GM21619 (cell line): ENCODE measurements around the gene KBTBD13.
"Not testable (repeated sequence)": the region's sequence is repeated elsewhere in the genome, so short reads cannot be mapped to it uniquely, and the experiment has no call there.

Experiments
- ATAC-seq: cut with Tn5 transposase; IDR thresholded peaks from one replicate; pipeline ENCODE4 v1.9.1; 2021; ENCODE audit not compliant: unreplicated experiment

The KBTBD13 gene

DNA sequence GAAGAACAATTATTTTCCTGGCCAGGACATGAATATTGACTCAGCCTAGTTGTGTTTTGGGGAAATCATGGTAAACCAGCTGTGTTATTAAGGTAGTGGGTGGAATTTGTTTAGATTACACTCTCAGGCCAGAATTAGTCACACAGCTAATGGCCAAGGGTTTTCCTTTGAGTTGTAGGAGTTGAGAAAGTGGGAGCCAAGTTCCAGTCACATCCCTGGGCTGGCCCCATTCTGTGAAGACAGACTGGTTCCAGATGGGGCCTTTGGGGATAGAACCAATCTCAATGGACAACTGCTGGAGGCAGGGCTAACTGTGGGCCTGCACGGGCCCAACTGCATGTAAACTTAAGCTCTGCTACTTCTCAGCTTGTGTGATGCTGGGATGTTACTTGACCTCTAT is 7.4 kb upstream of the KBTBD13 start:
- ATAC-seq, result no peak

- ATAC-seq, result no peak
These were observed 6.6 kb upstream of the KBTBD13 start for GRCh38 chr15:65069779-65070546.

DNA sequence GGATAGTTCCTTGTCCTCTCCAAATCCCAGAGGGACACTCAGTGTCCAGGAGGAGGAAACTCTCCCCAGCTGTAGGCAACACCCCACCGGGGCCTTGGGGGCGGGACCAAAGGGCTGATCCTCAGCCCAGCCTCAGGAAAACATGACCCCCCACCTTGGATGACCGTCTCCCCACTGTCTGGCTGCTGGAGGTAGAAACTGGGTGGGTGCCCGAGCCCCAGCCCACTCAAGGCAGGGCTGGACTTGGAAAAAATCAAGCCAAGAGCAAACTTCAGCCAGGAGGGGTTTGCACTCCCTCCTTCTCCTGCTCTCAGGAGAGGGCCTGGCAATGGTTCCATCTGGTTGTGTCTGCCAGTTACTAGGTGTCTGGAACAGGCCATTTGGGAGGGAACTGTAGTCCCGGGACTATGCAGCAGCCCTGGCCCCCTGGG is 5.2 kb upstream of the KBTBD13 start:
- no peak for ATAC-seq

DNA sequence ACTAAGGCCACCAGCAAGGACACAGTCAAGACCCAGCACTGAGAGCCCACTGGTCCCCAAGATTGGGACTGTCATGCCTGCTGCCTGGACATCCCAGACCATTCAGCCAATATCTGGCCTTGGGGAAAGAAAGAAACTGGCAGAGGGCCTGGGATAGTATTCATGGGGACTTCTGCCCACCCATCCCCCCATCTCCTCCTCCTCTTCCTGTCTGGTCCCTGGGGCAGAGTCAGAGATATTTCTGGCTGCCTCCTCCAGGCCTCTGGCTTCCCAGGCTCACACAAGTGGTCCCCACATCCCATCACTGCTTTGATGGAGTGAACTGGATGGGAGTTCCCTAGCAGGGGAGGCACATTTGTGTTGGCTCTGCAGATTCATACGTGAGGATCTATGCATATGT is 4.5 kb upstream of the KBTBD13 start:
- ATAC-seq, result no peak

GRCh38 chr15:65072617-65073016 is 3.9 kb upstream of the KBTBD13 start:
- no peak for ATAC-seq

- not testable (repeated sequence) for ATAC-seq
These were observed 1.6 kb upstream of the KBTBD13 start for GRCh38 chr15:65074946-65075345.

- ATAC-seq, result not testable (repeated sequence)
These were observed 745 bp upstream of the KBTBD13 start for GRCh38 chr15:65075607-65076395.

GRCh38 chr15:65077291-65077980 is 890 bp downstream of the KBTBD13 start:
- no peak for ATAC-seq

- ATAC-seq, result no peak
These were observed 1.4 kb downstream of the KBTBD13 start for GRCh38 chr15:65077981-65078352.

DNA sequence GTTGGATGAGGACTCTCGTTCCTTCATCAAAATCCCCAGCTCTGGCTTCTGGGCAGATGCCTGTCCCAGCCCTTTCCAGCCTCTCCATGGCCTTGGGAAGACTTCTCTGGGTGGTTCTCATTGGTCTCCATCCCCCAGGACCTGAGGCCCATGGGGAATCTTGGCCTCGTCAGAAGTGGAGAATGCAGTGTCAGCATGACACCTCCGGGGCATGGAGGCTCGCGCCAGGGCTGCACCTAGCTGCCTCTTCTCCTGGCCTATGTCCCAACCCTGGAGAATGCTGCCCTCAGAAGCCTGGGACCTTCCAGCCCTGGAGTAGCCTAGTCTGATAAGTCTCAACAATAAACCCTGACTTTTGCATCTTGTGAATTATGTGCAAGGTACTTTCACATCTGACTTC is 3.0 kb downstream of the KBTBD13 start:
- ATAC-seq, result no peak

DNA sequence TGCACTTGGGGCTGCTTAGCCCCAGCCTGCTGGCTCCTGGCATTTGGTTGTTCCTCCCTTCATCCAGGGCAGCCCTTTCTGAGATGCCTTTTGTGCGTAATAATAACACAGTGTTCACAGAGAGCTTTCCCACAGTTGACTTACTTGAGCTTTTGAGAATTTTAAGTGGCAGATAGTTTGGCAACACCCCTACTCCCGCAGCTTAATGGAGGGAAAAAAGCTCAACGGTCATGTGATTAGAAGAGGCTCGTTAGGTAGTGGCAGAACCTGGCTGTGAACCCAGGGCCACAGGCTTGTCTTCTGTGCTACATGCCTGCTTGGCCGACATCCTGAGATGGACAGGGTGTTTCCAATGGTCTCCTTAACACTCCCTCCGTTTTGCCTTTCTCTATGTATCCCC is 4.7 kb downstream of the KBTBD13 start:
- ATAC-seq, result no peak

DNA sequence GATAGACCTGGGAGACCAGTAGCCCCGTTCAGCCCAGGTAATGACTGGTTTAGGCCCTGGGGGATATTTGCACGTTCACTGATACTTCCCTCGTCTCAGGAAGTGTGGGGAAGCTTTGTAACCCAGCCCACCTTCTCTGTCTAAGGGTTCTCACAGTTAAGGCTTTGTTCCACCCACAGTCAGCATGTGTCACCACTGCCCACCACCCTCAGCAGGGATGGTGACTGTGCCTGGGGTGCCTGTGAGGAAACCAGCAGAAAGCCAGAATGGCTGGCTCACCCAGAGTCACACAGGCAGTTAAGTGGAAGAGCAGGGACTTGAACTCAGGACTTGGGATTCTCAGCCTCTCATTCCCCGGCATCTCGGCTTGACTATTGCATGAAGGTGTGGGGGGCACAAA is 5.2 kb downstream of the KBTBD13 start:
- ATAC-seq, result no peak

DNA sequence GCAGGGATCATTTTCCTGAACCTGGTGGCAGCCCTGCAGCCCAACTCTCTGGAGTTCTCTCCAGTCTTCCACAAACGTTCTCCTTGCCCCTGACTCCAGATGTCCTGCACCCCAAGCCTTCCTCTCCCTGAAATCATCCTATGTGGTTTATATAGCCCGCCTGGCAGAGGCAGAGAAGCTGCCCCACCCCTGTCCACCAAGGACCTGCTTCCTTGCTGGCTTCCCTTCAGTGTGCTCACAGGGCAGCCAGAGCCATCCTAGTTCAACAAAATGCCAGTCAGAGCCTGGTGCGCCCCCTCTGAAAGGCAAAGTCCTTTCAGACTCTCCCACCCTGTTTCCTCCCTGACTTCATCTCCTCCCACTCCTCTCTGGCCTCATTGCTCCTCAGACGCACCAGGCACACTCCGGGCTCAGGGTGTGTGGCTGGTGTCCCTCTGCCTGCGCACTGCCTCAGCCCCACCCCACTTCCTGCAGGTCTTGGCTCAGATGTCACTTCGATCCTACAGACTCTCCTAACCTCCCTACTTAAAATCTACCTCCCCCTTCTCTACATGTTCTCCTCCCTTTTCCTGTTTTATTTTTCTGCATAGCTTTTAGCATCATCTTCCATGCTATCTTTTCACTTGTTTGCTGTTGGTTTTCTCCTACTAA is 5.9 kb downstream of the KBTBD13 start:
- no peak for ATAC-seq

DNA sequence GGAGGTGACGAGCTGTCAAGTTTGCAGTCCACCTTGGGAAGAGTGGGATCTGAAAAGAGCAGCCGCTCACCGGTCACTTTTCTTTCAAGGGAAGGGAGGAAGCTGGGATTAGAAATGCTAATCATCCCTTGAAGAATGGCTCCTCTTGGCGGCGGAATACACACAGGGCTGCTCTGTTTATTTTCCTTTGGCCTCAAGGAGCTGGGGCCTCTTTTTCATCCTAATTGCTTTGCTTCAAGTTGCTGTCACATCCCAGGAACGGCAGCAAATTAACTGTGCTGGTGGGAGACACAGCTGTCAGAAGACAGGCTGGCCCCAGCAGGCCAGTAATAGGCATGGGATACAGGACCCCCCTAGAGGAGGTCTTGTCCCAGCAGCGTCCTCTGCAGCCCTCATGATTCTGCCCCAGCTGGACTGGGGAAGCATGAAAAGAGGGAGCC is 6.7 kb downstream of the KBTBD13 start:
- no peak for ATAC-seq

- no peak for ATAC-seq
These were observed 8.1 kb downstream of the KBTBD13 start for GRCh38 chr15:65084500-65085206.

GRCh38 chr15:65085207-65085753 is 8.7 kb downstream of the KBTBD13 start:
- no peak for ATAC-seq

DNA sequence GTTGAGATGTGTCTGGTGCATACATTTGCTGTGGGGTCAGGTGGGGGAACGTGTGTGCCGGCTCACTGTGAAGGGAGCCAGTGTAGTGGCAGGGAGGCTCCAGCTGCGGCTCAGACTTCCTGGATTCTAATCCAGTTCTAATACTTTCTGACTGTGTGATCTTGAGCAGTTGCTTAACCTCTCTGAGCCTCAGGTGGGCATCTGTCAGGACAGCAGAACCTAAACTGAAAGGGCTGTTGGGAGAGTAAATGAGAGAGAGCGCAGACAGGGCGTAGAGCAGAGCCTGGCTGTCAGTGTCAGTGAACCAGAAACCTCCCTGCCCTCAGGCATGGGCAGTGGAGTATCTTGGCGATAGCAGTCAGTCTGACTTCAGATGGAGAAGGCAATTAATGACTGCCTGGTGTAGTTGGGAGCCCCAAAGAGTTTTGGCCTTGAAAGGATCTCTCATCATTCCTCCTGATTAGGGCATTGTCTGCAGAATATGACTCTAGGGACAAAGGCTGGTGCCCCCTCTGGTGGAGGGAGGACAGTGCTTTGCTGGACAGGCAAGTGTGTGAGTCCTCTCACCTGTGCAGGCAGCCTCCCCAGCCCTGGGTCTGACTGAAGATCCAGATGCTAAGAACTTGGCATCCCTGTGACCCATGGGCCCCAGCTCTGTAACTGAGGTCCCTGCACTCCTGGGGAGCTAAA is 9.6 kb downstream of the KBTBD13 start:
- ATAC-seq, result no peak

DNA sequence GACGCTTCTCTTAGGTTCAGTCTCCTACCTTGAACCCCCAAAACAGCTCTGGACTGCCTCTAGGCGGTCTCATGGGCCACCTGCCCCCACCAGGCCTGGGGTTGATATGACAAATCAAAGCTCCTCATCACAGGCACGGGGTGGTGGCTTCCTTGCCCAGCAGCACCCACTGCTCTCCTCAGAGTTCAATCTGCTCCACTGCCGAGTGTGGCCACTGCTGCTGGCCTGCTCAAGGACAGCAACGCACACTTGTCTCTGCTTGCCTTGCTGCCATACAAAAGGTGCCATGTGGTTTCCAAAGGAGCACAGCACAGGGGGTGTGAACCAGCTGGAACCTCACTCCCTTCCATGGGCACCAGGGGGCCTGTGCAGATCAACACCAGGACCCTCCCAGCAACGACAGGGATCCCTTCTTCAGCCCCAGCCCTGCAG is 10.2 kb downstream of the KBTBD13 start:
- no peak for ATAC-seq

DNA sequence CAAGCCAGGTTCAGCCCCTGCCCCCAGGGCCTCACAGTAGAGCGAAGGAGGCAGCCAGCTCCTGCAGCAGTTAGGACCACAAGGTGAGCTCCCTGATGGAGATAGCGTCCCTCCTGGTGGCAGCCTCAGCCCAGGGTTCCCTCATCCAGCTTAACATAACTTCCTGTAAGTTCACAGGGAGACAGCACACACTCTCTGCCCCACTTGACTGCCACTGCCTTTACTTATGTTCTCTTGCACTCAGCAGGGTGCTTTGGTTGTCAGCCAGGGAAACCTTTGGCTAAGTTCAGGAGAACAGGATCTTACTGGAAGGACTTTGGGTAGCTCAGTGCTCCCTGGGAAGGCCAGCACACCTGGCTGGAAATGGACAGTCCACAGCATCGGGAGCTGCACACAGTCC is 10.9 kb downstream of the KBTBD13 start:
- no peak for ATAC-seq
